Measurements from ENCODE around the gene APOB. TPM values are rescaled to one million over a fixed set of nuclear protein-coding genes. Genes with fewer than 3 reads are reported as not detected.

The APOB gene
- total RNA-seq, 1 donor, result under 0.01 TPM

- DNase-seq (ENCODE audit: low read depth), result peak; percentile 6
- no peak for TF ChIP-seq CTCF (IDR thresholded peaks at IDR 0.05; ENCODE audit: insufficient read depth, low read length)
- H3K4me3 ChIP-seq (ENCODE audit: low read depth, low read length), result no peak overlapping the region
Observed at GRCh38 chr2:21047141-21048009, 3.5 kb upstream of the APOB start.

- no peak overlapping the region for H3K4me3 ChIP-seq (ENCODE audit: low read depth, low read length)
- no peak for TF ChIP-seq CTCF (IDR thresholded peaks at IDR 0.05; ENCODE audit: insufficient read depth, low read length)
- DNase-seq (ENCODE audit: low read depth), result no peak
Observed at GRCh38 chr2:21046506-21046905, 2.6 kb upstream of the APOB start.

GRCh38 chr2:21044694-21045371, 960 bp upstream of the APOB start:
- no peak overlapping the region for H3K4me3 ChIP-seq (ENCODE audit: low read depth, low read length)
- no peak for TF ChIP-seq CTCF (IDR thresholded peaks at IDR 0.05; ENCODE audit: insufficient read depth, low read length)
- DNase-seq (ENCODE audit: low read depth), result no peak

- H3K4me3 ChIP-seq (ENCODE audit: low read depth, low read length), result no peak overlapping the region
- DNase-seq (ENCODE audit: low read depth), result peak; percentile 59
- peak; percentile 99 for TF ChIP-seq CTCF (IDR thresholded peaks at IDR 0.05; ENCODE audit: insufficient read depth, low read length)
Observed at GRCh38 chr2:21042958-21043743, 722 bp downstream of the APOB start.

GRCh38 chr2:21042708-21042957, 1.2 kb downstream of the APOB start:
- no peak for DNase-seq (ENCODE audit: low read depth)
- no peak overlapping the region for H3K4me3 ChIP-seq (ENCODE audit: low read depth, low read length)
- no peak for TF ChIP-seq CTCF (IDR thresholded peaks at IDR 0.05; ENCODE audit: insufficient read depth, low read length)

- no peak for TF ChIP-seq CTCF (IDR thresholded peaks at IDR 0.05; ENCODE audit: insufficient read depth, low read length)
- no peak for DNase-seq (ENCODE audit: low read depth)
- H3K4me3 ChIP-seq (ENCODE audit: low read depth, low read length), result no peak overlapping the region
Observed at GRCh38 chr2:21041943-21042707, 1.7 kb downstream of the APOB start.

All from fibroblast of the aortic adventitia (primary cell).